WTC11 (cell line): ENCODE measurements around the gene FBN3.

Experiments used
- CTCF ChIP-seq: fragments of 200-600 bp; IDR thresholded peaks from 2 replicates; pipeline ENCODE4 v1.8.0; 2022; ENCODE audit warnings: antibody characterized with exemption
- ESRRA ChIP-seq: sonication (generic); formaldehyde crosslinking; IDR thresholded peaks from 2 replicates; pipeline ENCODE4 v1.8.1; 2022; ENCODE audit warnings: mild to moderate bottlenecking, missing genetic modification reagents, borderline replicate concordance
- FOXJ3 ChIP-seq: sonication (generic); formaldehyde crosslinking; IDR thresholded peaks from 2 replicates; pipeline ENCODE4 v1.9.0; 2021; ENCODE audit warnings: missing genetic modification reagents, mild to moderate bottlenecking, borderline replicate concordance
- GRHL2 ChIP-seq: fragments of 250-450 bp; sonication (Bioruptor Pico); IDR thresholded peaks from 2 replicates; pipeline ENCODE4 v1.8.0; 2022; ENCODE audit warnings: mild to moderate bottlenecking, moderate library complexity; ENCODE audit not compliant: insufficient replicate concordance, severe bottlenecking
- HMGXB4 ChIP-seq: sonication (generic); formaldehyde crosslinking; IDR thresholded peaks from 2 replicates; pipeline ENCODE4 v1.8.1; 2023; ENCODE audit warnings: mild to moderate bottlenecking, moderate library complexity, missing genetic modification reagents
- IRF1 ChIP-seq: sonication (generic); formaldehyde crosslinking; IDR thresholded peaks from 2 replicates; pipeline ENCODE4 v1.8.0; 2023; ENCODE audit warnings: missing genetic modification reagents
- NR3C1 ChIP-seq: sonication (generic); formaldehyde crosslinking; conservative IDR thresholded peaks from 2 replicates; pipeline ENCODE4 v1.8.1; 2023; ENCODE audit warnings: low read depth, mild to moderate bottlenecking, missing genetic modification reagents
- TCF7 ChIP-seq: sonication (generic); formaldehyde crosslinking; IDR thresholded peaks from 2 replicates; pipeline ENCODE4 v1.8.0; 2022; ENCODE audit warnings: mild to moderate bottlenecking, low read depth, missing genetic modification reagents, moderate library complexity
- ZBTB21 ChIP-seq: sonication (generic); formaldehyde crosslinking; IDR thresholded peaks from 2 replicates; pipeline ENCODE4 v1.8.1; 2023; ENCODE audit warnings: mild to moderate bottlenecking, missing genetic modification reagents, borderline replicate concordance
- ZNF138 ChIP-seq: sonication (generic); formaldehyde crosslinking; conservative IDR thresholded peaks from 2 replicates; pipeline ENCODE4 v1.8.1; 2022; ENCODE audit warnings: mild to moderate bottlenecking, moderate library complexity, missing genetic modification reagents
- TF ChIP-seq, protein P1 (sequence below): sonication (generic); formaldehyde crosslinking; IDR thresholded peaks from 2 replicates; pipeline ENCODE4 v1.8.0; 2022; ENCODE audit warnings: mild to moderate bottlenecking, missing genetic modification reagents
- TF ChIP-seq, protein P2 (sequence below): fragments of 250-450 bp; sonication (Bioruptor Pico); IDR thresholded peaks from 2 replicates; pipeline ENCODE4 v1.9.0; 2021; ENCODE audit warnings: moderate library complexity, mild to moderate bottlenecking, inconsistent platforms, borderline replicate concordance
- TF ChIP-seq, protein P3 (sequence below): sonication (generic); formaldehyde crosslinking; conservative IDR thresholded peaks from 2 replicates; pipeline ENCODE4 v1.8.1; 2022; ENCODE audit warnings: mild to moderate bottlenecking, missing genetic modification reagents

GRCh38 chr19:8151767-8152035 lies 2.3 kb upstream of the FBN3 start:
- TF ChIP-seq IRF1 (no peak), ESRRA (CRISPR knock-in tag) (no peak), CTCF (no peak), FOXJ3 (CRISPR knock-in tag) (no peak), HMGXB4 (no peak), ZBTB21 (CRISPR knock-in tag) (no peak), ZNF138 (CRISPR knock-in tag) (no peak), NR3C1 (no peak), TCF7 (CRISPR knock-in tag) (no peak), GRHL2 (no peak)
- TF ChIP-seq, protein P1, sequence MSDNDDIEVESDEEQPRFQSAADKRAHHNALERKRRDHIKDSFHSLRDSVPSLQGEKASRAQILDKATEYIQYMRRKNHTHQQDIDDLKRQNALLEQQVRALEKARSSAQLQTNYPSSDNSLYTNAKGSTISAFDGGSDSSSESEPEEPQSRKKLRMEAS: no peak
- TF ChIP-seq, protein P2, sequence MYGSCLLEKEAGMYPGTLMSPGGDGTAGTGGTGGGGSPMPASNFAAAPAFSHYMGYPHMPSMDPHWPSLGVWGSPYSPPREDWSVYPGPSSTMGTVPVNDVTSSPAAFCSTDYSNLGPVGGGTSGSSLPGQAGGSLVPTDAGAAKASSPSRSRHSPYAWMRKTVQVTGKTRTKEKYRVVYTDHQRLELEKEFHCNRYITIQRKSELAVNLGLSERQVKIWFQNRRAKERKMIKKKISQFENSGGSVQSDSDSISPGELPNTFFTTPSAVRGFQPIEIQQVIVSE (CRISPR knock-in tag): no peak
- TF ChIP-seq, protein P3, sequence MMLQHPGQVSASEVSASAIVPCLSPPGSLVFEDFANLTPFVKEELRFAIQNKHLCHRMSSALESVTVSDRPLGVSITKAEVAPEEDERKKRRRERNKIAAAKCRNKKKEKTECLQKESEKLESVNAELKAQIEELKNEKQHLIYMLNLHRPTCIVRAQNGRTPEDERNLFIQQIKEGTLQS (CRISPR knock-in tag): no peak
